Smooth muscle cell (in vitro differentiated cells): ENCODE measurements around the gene CHST1. TPM values are rescaled to one million over a fixed set of nuclear protein-coding genes. Genes with fewer than 3 reads are reported as not detected.

Experiments used
- DNase-seq: peaks from one replicate; lab custom pipeline; 2025; ENCODE audit not compliant: unreplicated experiment; lab: John Stamatoyannopoulos, UW
- H2AFZ ChIP-seq: fragments of 200-600 bp; sonication (generic); 2 replicates; pipeline ENCODE4 v1.6.0; 2016; ENCODE audit warnings: antibody characterized with exemption, low read depth, mild to moderate bottlenecking
- H3F3A ChIP-seq: fragments of 200-600 bp; sonication (generic); 2 replicates; pipeline ENCODE4 v1.6.0; 2017; ENCODE audit warnings: antibody characterized with exemption, low read depth
- H3K27ac ChIP-seq: fragments of 200-600 bp; sonication (generic); 2 replicates; pipeline ENCODE4 v1.5.1; 2016; ENCODE audit warnings: low read depth, mild to moderate bottlenecking
- H3K27me3 ChIP-seq: fragments of 200-600 bp; sonication (generic); 2 replicates; pipeline ENCODE4 v1.6.1; 2016; ENCODE audit warnings: low read depth, mild to moderate bottlenecking
- H3K36me3 ChIP-seq: fragments of 200-600 bp; sonication (generic); 2 replicates; pipeline ENCODE4 v1.5.1; 2016; ENCODE audit warnings: low read depth
- H3K4me1 ChIP-seq: fragments of 200-600 bp; sonication (generic); 2 replicates; pipeline ENCODE4 v1.5.1; 2016; ENCODE audit warnings: low read depth
- H3K4me2 ChIP-seq: fragments of 200-600 bp; sonication (generic); 2 replicates; pipeline ENCODE4 v1.6.0; 2016; ENCODE audit warnings: mild to moderate bottlenecking
- H3K4me3 ChIP-seq: fragments of 200-600 bp; sonication (generic); 2 replicates; pipeline ENCODE4 v1.5.1; 2016; ENCODE audit warnings: mild to moderate bottlenecking
- H3K79me2 ChIP-seq: fragments of 200-600 bp; sonication (generic); 2 replicates; pipeline ENCODE4 v1.6.0; 2016; ENCODE audit warnings: low read depth, mild to moderate bottlenecking
- H3K9ac ChIP-seq: fragments of 200-600 bp; sonication (generic); 2 replicates; pipeline ENCODE4 v1.6.0; 2016; ENCODE audit warnings: low read depth
- H3K9me3 ChIP-seq: fragments of 200-600 bp; sonication (generic); replicated peaks from 2 replicates; pipeline ENCODE4 v1.5.1; 2016; ENCODE audit warnings: low read depth
- H4K20me1 ChIP-seq: fragments of 200-600 bp; sonication (generic); 2 replicates; pipeline ENCODE4 v1.6.0; 2016; ENCODE audit warnings: low read depth
- CTCF ChIP-seq: fragments of 200-600 bp; sonication (generic); IDR thresholded peaks from 2 replicates; pipeline ENCODE4 v1.5.1; 2017; ENCODE audit warnings: borderline replicate concordance, mild to moderate bottlenecking, antibody characterized with exemption; ENCODE audit not compliant: insufficient read depth, poor library complexity, severe bottlenecking
- WGBS: methylation state at CpG from one replicate; pipeline ENCODE4 v1.1.7; 2016; ENCODE audit warnings: low lambda C conversion rate; 5-methylcytosine and 5-hydroxymethylcytosine counted together
- polyA plus RNA-seq: library from polyadenylated mRNA; unstranded; fragments of >200 nt; fragmentation: Nextera tagmentation; extraction: Ambion mirVana; gene quantifications from 2 replicates; pipeline ENCODE4 v1.2.1, GENCODE V29; 2016
- total RNA-seq: library from RNA; depleted of rRNA; stranded (reverse); fragments of >200 nt; gene quantifications from 2 replicates; pipeline ENCODE4 v1.2.3, GENCODE V29; 2014

The CHST1 gene
- total and polyA plus RNA-seq, 2 experiments from 2014 or later, result 3.8 to 15.9 TPM

GRCh38 chr11:45685964-45686537 lies 20.6 kb upstream of the CHST1 start:
- TF ChIP-seq CTCF, result no peak
- Histone ChIP-seq H3K4me2 (no peak overlapping the region), H3K79me2 (no peaks in the 10 kb centered on the region), H4K20me1 (no peaks in the 10 kb centered on the region), H2AFZ (no peak overlapping the region), H3K27me3 (no peaks in the 10 kb centered on the region), H3K4me3 (no peak overlapping the region), H3K9ac (no peak overlapping the region), H3K36me3 (no peaks in the 10 kb centered on the region), H3F3A (no peaks in the 10 kb centered on the region), H3K27ac (no peak overlapping the region), H3K9me3 (no peaks in the 10 kb centered on the region), H3K4me1 (peaks cover 17% of the 10 kb centered on the region)
- 70% methylated on average over 7 of the region's 7 CpGs for WGBS
- no peak for DNase-seq

- no peak for DNase-seq
- Histone ChIP-seq H3K4me1 (peaks cover 17% of the 10 kb centered on the region), H3K36me3 (no peaks in the 10 kb centered on the region), H3K9ac (no peak overlapping the region), H3K4me2 (no peak overlapping the region), H3K79me2 (no peaks in the 10 kb centered on the region), H3K27me3 (no peaks in the 10 kb centered on the region), H2AFZ (no peak overlapping the region), H3K9me3 (no peaks in the 10 kb centered on the region), H3K27ac (no peak overlapping the region), H3K4me3 (no peak overlapping the region), H3F3A (no peaks in the 10 kb centered on the region), H4K20me1 (no peaks in the 10 kb centered on the region)
- TF ChIP-seq CTCF, result no peak
- 67% methylated on average over 6 of the region's 6 CpGs for WGBS
Observed at GRCh38 chr11:45684440-45684839, 19.0 kb upstream of the CHST1 start.

GRCh38 chr11:45683271-45684058 lies 18.0 kb upstream of the CHST1 start:
- WGBS, result 94% methylated on average over 8 of the region's 8 CpGs

More at GRCh38 chr11:45683271-45684058, 18.0 kb upstream of the CHST1 start:
- no peaks in the 10 kb centered on the region for H4K20me1 ChIP-seq
- H3K27ac ChIP-seq, result no peak overlapping the region
- H3K9me3 ChIP-seq, result no peaks in the 10 kb centered on the region
- H3K79me2 ChIP-seq, result no peaks in the 10 kb centered on the region
- no peak for DNase-seq
- H2AFZ ChIP-seq, result no peak overlapping the region
- H3K4me1 ChIP-seq, result peaks cover 15% of the 10 kb centered on the region
- H3K36me3 ChIP-seq, result no peaks in the 10 kb centered on the region
- no peaks in the 10 kb centered on the region for H3K27me3 ChIP-seq
- no peak overlapping the region for H3K4me2 ChIP-seq
- H3K9ac ChIP-seq, result no peak overlapping the region
- no peak for TF ChIP-seq CTCF
- H3K4me3 ChIP-seq, result no peak overlapping the region
- no peaks in the 10 kb centered on the region for H3F3A ChIP-seq
